Ecto neural progenitor cell (in vitro differentiated cells): Measurements from ENCODE around the gene C9orf43.

Source experiments
- DNase-seq: peaks from one replicate; pipeline ENCODE4 v3.0.0-alpha.2; 2018; ENCODE audit warnings: low spot score

The C9orf43 gene

DNA sequence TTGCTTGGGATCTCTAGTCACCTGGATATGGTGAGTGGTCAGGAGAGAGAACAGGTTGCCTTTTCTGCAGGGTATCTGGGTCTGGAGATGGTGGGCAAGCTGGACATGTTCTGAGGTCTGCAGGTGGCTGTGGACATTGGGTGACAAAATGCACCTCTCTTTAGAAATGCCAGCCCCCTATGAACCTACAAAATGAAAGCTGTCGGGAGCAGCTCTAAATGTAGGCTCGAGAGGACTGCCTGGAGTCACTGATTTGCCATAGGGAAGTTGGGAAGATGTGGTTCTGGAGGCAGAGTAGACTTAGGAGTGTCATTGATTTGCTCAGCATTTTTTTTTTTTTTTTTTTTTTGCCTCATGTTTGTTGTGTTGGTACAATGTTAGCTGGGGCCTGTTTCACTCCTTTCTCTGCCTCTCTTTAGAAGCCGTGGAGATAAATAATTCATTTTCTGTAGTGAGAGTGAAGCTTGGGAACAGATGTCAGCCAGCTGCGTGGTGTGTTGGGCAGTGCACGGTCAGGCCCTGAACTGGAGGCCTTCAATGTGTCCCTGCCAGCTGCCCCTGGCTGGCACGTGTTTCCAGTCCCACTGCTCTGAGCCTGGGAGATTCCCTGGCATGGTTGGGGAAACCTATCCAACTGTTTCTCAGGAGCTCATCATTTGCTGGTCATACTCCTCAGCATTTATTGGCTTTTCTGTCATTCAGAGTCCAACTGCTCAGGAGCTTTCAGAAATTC is 58.3 kb downstream of the C9orf43 start:
- DNase-seq, result no peak

DNA sequence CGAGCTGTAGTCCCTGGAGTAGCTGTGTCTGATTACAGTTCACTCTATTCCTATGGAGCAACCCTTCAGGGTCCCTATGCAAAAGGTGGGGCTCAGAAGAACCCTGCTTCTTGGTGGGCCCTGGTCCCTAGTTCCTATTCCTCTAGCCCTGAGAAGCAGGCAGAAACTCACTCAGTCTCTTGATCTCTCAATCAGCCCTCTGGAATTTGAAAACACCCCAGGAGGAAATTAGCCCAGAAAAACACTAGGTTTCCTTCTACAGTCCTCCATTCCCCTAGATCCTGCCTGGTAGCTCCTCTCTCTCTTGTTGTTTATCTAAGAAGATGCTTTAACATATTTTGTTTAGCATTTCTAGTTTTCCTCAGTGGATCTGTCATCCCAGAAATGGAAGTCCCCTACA is 60.6 kb downstream of the C9orf43 start:
- no peak for DNase-seq

- no peak for DNase-seq
These were observed 61.0 kb downstream of the C9orf43 start for GRCh38 chr9:113471566-113471965.

GRCh38 chr9:113472199-113472598 is 61.7 kb downstream of the C9orf43 start:
- no peak for DNase-seq

DNA sequence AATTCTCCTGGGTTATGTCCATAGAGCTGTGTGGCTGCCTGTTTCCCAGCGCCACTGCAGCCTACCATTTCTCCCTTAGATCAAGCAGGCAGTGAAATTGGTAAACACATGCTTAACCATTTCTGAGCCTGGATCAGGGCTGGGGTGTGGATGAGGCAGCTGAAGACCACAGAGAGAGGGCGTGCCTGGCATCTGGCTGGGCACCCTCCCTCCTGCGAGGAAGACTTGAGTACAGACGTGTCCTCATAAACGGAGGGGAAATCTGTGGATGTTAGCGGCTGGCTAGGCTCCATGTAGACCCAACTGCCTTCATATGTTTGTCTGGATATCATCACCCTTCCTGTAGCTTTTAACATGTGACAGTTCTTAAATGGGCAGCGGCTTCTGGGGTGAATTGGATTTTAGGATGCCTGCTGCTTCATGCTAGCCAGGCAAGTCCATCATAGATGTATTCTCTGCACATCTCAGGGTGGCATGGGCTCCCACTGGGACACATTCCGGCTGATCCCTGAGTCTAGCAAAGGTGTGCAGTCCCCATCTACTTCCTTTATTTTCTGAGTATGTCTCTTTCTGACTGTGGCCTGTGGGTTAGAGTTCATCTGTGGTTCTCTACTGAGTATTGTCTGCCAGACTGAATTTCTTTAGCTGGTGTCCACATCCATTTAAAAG is 63.9 kb downstream of the C9orf43 start:
- no peak for DNase-seq

DNA sequence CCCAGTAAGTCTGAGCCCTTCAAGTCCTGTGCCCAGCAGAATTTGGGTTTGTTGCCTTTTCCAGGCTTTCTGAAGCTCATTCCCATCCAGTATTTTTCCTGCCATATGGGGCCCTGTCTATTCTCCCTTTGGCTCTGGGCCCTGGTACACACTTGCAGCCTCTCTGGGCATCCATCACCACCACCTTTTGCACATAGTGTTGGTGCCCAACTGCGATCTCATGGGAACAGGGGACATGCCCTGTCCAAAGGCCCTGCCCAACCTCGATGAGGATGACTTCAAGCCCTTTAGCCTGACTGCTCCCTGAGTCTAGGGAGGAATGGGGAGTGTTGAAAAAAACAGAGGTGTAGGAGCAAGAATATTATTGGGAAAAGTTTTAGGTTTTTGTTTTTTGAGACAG is 64.5 kb downstream of the C9orf43 start:
- DNase-seq, result no peak

DNA sequence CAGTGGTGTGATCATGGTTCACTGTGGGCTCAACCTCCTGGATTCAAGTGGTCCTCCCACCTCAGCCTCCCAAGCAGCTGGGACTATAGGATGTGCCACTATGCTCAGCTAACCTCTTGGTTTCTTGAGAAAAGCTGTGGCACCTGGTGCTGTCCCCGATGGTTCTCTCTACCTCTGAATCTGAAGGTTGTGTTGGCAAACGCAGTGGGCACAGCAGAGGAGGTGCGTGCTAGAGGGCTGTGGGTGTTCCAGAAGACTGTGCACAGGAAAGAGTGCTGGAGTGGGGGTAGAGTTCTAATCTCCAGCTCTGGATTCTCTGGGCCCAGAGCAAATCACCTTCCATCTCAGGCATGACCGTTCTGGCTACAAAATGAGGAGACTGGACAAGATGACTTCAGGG is 65.4 kb downstream of the C9orf43 start:
- no peak for DNase-seq

DNA sequence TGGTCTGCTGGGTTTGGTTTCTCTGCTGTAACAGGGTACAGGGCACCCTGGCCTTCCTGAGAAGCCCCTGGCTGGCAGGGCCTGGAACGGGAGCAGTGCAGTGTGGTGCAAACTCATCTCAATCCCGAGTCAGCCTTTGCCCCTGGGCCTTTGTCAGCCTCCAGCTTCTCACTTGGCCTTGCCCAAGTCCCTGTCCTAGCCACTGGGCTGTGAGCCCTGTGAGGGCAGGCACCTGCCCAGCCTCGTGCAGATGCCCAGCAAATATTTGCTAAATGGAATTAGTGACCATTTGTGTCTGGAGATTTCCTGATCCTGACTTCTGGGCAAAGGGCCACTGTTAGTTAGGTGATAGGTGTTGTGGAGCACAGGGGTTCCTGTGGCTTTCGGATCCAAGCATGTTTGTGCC is 66.0 kb downstream of the C9orf43 start:
- DNase-seq, result no peak

DNA sequence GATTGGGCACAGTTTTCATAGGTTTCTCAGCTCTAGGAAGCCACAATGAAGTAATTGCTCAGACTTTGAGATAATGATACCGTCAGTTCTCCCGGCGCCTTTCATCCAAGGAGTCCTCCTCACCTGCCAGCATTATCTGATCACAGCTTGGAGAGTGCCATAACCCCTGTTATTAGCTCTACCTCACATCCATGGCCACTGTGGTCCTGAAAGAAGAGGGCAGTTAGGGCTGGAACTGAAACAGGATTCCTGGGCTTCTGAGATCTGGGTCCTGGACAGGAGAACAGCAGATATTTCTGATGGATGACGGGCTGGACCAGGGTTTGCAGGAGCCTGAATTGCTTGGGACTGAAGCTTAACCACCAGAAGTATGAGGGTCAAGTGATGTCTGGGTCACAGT is 66.5 kb downstream of the C9orf43 start:
- no peak for DNase-seq

GRCh38 chr9:113477661-113478060 is 67.1 kb downstream of the C9orf43 start:
- DNase-seq, result no peak

DNA sequence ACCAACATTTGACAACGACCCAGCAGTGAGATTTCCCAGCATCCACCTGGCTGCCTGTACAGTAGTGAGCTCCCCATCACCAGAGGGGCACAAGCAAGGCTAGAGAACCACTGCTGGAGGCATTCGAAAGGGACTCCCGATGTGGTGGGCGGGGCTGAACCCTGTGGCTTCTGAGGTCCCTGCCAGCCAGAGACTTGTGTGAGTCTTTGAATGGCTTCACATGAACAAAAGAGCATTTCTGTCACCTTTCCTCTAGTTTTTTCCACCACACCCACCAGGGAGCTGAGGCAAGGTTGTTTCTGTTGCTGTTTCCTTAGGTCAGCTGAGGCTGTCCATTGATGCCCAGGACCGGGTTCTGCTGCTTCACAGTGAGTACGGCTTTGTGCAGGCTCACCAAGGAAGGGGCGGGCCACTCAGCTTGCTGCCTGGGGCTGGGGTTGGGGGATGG is 68.7 kb downstream of the C9orf43 start:
- DNase-seq, result no peak
